ENCODE results near the gene SPHKAP.

SPHKAP gene

GRCh38 chr2:228102949-228103348 is 78.5 kb downstream of the SPHKAP start:
- no peak overlapping the region for H3K4me2 ChIP-seq (ENCODE audit: low read depth, low read length, poor library complexity, severe bottlenecking)

GRCh38 chr2:228094377-228094921 is 87.0 kb downstream of the SPHKAP start:
- H3K4me3 ChIP-seq (ENCODE audit: low read length, poor library complexity, severe bottlenecking): no peak overlapping the region
- TF ChIP-seq CTCF (conservative IDR thresholded peaks at IDR 0.05; ENCODE audit: low read length) (no peak), EZH2phosphoT487 (IDR thresholded peaks at IDR 0.05; ENCODE audit: borderline replicate concordance) (no peak)
- H3K4me2 ChIP-seq (ENCODE audit: low read depth, low read length, poor library complexity, severe bottlenecking): no peak overlapping the region
- no peaks in the 10 kb centered on the region for H4K20me1 ChIP-seq (ENCODE audit: insufficient read depth, low read length, poor library complexity, severe bottlenecking)
- H3K4me1 ChIP-seq (ENCODE audit: insufficient read depth, low read length, poor library complexity, severe bottlenecking): no peaks in the 10 kb centered on the region
- H3K79me2 ChIP-seq (ENCODE audit: insufficient read depth, low read length): no peaks in the 10 kb centered on the region
- no peaks in the 10 kb centered on the region for H3K27me3 ChIP-seq (ENCODE audit: insufficient read depth, low read length, poor library complexity, severe bottlenecking)
- no peaks in the 10 kb centered on the region for H3K9me2 ChIP-seq (replicated peaks; ENCODE audit: low read depth, low read length)
- no peaks in the 10 kb centered on the region for H3K9me3 ChIP-seq (ENCODE audit: insufficient read depth, low read depth, low read length)
- no peak overlapping the region for H2AFZ ChIP-seq (ENCODE audit: low read length)
- H3F3A ChIP-seq (ENCODE audit: low read depth): no peaks in the 10 kb centered on the region
- no peak overlapping the region for H3K9ac ChIP-seq (ENCODE audit: low read depth, low read length, poor library complexity, severe bottlenecking)
- H3K36me3 ChIP-seq (ENCODE audit: insufficient read depth, low read length): no peaks in the 10 kb centered on the region

More at GRCh38 chr2:228102949-228103348, 78.5 kb downstream of the SPHKAP start:
- Histone ChIP-seq H3K27me3 (ENCODE audit: insufficient read depth, low read length, poor library complexity, severe bottlenecking) (no peaks in the 10 kb centered on the region), H3K36me3 (ENCODE audit: insufficient read depth, low read length) (no peaks in the 10 kb centered on the region), H3K9ac (ENCODE audit: low read depth, low read length, poor library complexity, severe bottlenecking) (no peak overlapping the region), H3K9me2 (replicated peaks; ENCODE audit: low read depth, low read length) (no peaks in the 10 kb centered on the region), H3K4me1 (ENCODE audit: insufficient read depth, low read length, poor library complexity, severe bottlenecking) (no peaks in the 10 kb centered on the region), H3K4me3 (ENCODE audit: low read length, poor library complexity, severe bottlenecking) (no peak overlapping the region), H3K9me3 (ENCODE audit: insufficient read depth, low read depth, low read length) (no peaks in the 10 kb centered on the region), H3K79me2 (ENCODE audit: insufficient read depth, low read length) (no peaks in the 10 kb centered on the region), H2AFZ (ENCODE audit: low read length) (no peak overlapping the region), H3F3A (ENCODE audit: low read depth) (no peaks in the 10 kb centered on the region), H4K20me1 (ENCODE audit: insufficient read depth, low read length, poor library complexity, severe bottlenecking) (no peaks in the 10 kb centered on the region)
- TF ChIP-seq EZH2phosphoT487 (IDR thresholded peaks at IDR 0.05; ENCODE audit: borderline replicate concordance) (no peak), CTCF (conservative IDR thresholded peaks at IDR 0.05; ENCODE audit: low read length) (no peak)

- TF ChIP-seq EZH2phosphoT487 (IDR thresholded peaks at IDR 0.05; ENCODE audit: borderline replicate concordance) (no peak), CTCF (conservative IDR thresholded peaks at IDR 0.05; ENCODE audit: low read length) (no peak)
- Histone ChIP-seq H3K4me3 (ENCODE audit: low read length, poor library complexity, severe bottlenecking) (no peak overlapping the region), H3K9me2 (replicated peaks; ENCODE audit: low read depth, low read length) (no peaks in the 10 kb centered on the region), H3K9ac (ENCODE audit: low read depth, low read length, poor library complexity, severe bottlenecking) (no peak overlapping the region), H3K4me2 (ENCODE audit: low read depth, low read length, poor library complexity, severe bottlenecking) (no peak overlapping the region), H4K20me1 (ENCODE audit: insufficient read depth, low read length, poor library complexity, severe bottlenecking) (no peaks in the 10 kb centered on the region), H3F3A (ENCODE audit: low read depth) (no peaks in the 10 kb centered on the region), H3K9me3 (ENCODE audit: insufficient read depth, low read depth, low read length) (no peaks in the 10 kb centered on the region), H3K79me2 (ENCODE audit: insufficient read depth, low read length) (no peaks in the 10 kb centered on the region), H3K27me3 (ENCODE audit: insufficient read depth, low read length, poor library complexity, severe bottlenecking) (no peaks in the 10 kb centered on the region), H3K36me3 (ENCODE audit: insufficient read depth, low read length) (no peaks in the 10 kb centered on the region), H3K4me1 (ENCODE audit: insufficient read depth, low read length, poor library complexity, severe bottlenecking) (no peaks in the 10 kb centered on the region), H2AFZ (ENCODE audit: low read length) (no peak overlapping the region)
These were observed 89.4 kb downstream of the SPHKAP start for GRCh38 chr2:228092056-228092455.

Measured in Loucy (cell line).